NCI-H510A treated with DMSO at 0.1 percent for 48 hours (cell line): ENCODE results near the gene MOK.
"Not testable (repeated sequence)": the region's sequence is repeated elsewhere in the genome, so short reads cannot be mapped to it uniquely, and the experiment has no call there.

Experiments
- DNase-seq: peaks from one replicate; lab custom pipeline; 2025; lab: John Stamatoyannopoulos, UW

Gene MOK

GRCh38 chr14:102321456-102322422, 16.8 kb upstream of the MOK start:
- DNase-seq, result no peak

DNA sequence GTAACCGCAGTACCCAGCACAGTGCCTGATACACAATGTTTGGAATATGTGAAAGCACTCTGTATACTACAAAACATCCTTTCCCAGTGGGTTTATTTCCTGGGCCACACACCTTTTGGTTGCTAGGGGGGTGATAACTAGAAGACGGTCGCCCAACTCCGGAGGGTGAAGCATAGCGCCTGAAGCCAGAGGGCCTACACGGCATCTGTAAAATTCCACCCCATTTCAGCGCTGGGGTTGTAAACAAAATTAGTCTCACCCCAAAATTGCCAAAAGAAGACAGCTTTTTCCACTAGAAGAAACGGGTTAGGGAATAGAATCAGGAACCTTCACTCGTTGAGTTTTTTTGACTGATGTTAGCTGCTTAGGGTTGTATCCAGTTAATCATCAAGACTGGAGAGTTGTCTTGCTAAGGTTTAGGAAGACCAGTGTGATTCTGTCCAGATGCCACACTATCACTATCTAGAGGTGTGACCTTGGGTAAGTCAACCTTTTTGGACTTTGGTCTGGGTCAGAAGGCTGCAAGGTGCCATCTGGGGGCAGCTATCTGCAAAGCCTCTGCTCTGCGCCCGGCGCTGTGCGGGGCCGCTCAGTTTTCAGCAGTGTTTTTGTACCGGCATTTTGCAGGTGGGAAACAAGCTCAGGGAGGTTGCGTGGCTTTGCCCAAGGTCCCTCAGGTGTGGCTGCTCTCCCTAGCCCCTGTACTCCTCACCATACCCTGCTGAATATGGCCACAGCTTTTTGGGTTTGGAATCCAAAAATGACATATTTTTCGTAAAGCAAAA, 15.9 kb upstream of the MOK start:
- no peak for DNase-seq

GRCh38 chr14:102320033-102320660, 15.2 kb upstream of the MOK start:
- DNase-seq, result peak; percentile 8

- DNase-seq, result peak; percentile 70
These were observed 14.5 kb upstream of the MOK start, which contains the start of gene ZNF839 for GRCh38 chr14:102319351-102320032. Gene ZNF839 (plus strand): TSS chr14:102319746. CDS start chr14:102319766, 20 bp downstream.

DNA sequence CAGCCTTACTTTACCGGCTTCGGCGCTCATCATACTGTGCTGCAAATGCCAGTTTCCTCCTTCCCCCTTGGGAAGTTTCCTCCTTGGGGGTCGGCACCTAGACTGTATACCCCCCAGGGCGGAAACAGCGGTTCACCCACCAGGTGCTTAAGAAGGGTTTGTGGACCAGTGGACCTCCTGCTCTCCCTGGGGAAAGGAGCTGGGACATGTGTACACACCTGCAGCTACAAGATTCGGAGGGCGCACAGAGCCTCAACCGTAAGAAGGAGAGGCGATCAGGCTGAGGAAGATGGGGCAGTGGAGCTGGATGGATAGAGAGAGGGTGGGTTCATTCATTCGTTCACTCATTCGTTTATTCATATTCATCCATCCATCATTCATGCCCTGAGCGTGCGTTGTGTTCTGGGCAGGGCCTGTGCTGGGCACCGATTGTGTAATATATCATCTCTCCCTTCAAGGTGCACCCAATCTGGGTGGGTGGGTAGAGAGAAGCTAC, 13.9 kb upstream of the MOK start:
- no peak for DNase-seq

GRCh38 chr14:102317564-102318248, 12.7 kb upstream of the MOK start:
- DNase-seq, result peak; percentile 48

DNA sequence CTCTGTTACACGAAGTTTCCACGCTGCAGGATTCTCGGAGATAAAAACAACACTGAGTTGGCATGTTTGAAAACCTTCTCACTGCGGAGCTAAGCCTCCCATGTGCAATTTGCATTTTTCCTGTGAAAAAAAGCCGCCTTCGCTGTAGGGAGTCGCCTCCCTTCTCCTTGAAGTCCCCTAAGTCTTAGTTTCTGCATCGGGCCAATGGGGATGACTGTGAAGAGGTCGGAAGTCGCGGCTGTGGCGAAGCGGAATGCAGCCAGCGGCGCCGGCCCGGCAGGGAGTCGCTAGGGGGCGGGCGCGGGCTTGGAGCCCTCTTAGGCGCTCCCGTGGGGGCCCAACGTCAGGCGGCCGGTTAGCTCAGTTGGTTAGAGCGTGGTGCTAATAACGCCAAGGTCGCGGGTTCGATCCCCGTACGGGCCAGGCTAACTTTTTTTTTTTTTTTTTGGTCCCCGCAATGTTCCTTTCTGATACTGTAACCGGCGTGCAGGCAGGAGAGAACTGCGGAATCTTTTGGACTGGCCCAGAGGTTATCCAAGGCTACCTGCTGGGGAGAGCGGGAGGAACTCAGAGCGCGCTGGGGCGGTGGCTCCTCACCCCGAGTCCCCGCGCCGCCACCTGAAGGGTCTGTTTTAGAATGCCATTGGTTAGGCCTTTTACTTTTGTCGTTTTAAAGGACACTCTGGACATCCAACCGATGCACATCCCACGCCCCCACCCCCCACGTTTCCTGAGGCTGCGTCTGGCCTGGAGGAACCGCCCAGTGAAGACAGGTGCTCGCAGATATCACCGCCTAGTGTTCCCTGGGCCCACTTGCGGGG, 12.0 kb upstream of the MOK start:
- peak; percentile 87 for DNase-seq

- DNase-seq, result no peak
These were observed 11.4 kb upstream of the MOK start for GRCh38 chr14:102316338-102316742.

- DNase-seq, result no peak
These were observed 10.2 kb upstream of the MOK start for GRCh38 chr14:102315121-102315520.

DNA sequence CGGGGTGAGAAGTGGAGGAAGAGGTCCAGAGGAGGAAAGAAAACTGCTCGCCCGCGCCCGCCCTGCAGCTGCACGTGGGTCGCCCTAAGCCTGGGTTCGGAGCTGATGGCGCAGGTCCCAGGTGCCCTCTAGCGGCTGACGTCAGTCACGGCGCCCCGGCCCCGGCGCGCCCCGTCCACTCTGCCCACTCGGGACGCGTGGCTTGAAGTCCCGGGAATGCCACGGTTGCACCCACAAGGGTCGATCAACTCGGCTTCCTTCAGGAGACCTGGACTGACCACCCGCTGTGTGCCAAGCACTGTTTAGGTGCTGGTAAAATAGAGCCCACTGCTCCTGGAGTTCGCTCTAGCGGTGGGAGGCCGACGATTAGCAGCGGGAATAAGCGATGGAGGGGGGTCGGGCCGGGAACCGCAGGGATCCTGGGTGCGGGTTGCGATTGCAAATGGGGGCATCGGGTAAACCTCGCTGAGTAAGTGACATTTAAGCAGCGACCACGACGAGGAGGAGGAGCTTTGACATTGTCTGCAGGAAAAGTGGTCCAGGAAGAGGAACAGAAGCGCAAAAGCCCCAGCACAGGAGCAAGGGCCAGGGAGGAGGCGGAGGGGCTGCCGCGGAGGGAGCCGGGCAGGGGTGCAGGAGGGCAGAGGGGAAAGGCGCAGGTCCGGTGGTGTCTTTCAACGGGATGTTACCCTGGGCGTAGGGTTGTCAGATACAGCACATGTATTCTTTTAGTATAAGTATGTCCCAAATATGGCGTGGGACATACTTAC, 9.5 kb upstream of the MOK start:
- peak; percentile 71 for DNase-seq

GRCh38 chr14:102303664-102304063, 1.3 kb downstream of the MOK start:
- no peak for DNase-seq

GRCh38 chr14:102298303-102299070, 6.5 kb downstream of the MOK start:
- DNase-seq, result not testable (repeated sequence)

- DNase-seq, result no peak
These were observed 7.4 kb downstream of the MOK start for GRCh38 chr14:102297436-102298170.

- DNase-seq, result no peak
These were observed 9.7 kb downstream of the MOK start for GRCh38 chr14:102295270-102295669.

- no peak for DNase-seq
These were observed 11.2 kb downstream of the MOK start for GRCh38 chr14:102293781-102294180.

DNA sequence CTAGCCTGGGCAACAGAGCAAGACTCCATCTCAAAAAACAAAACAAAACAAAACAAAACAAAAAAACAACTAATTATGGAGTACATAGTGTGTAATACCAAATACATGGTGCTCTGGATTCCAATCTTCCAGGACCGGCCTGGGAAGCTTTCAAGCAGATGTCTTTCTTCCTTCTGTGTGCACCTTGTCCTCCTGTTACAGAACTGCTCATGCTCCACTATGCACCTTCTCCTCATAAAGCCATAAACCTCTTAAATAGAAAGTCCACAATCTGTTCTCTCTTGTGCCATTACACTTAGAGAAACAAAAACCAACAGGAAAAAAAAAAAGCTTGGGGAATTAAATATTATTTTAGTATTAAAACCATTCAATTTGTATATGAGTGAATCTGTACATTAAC, 12.5 kb downstream of the MOK start:
- DNase-seq, result no peak

- no peak for DNase-seq
These were observed 16.8 kb downstream of the MOK start for GRCh38 chr14:102288139-102288538.

- no peak for DNase-seq
These were observed 19.9 kb downstream of the MOK start for GRCh38 chr14:102285106-102285505.
